ENCODE results near the gene SLIT1.

GRCh38 chr10:97089209-97089870 lies 96.4 kb downstream of the SLIT1 start:
- TF ChIP-seq CTCF (IDR thresholded peaks at IDR 0.05) (no peak), POLR2A (IDR thresholded peaks at IDR 0.05) (no peak), POLR2AphosphoS5 (IDR thresholded peaks at IDR 0.05) (no peak), EP300 (IDR thresholded peaks at IDR 0.05) (no peak)
